HG03342 (cell line): ENCODE results near the gene ARHGAP31.

ENCODE experiments used
- ATAC-seq: cut with Tn5 transposase; IDR thresholded peaks from one replicate; pipeline ENCODE4 v1.9.1; 2021; ENCODE audit warnings: mild to moderate bottlenecking, moderate library complexity; ENCODE audit not compliant: unreplicated experiment

Gene ARHGAP31

GRCh38 chr3:119427669-119428068, 133.5 kb downstream of the ARHGAP31 start:
- ATAC-seq = no peak

GRCh38 chr3:119428538-119428937, 134.4 kb downstream of the ARHGAP31 start:
- ATAC-seq = no peak

GRCh38 chr3:119433613-119434325, 139.6 kb downstream of the ARHGAP31 start:
- no peak for ATAC-seq

GRCh38 chr3:119434703-119435102, 140.5 kb downstream of the ARHGAP31 start:
- no peak for ATAC-seq

DNA sequence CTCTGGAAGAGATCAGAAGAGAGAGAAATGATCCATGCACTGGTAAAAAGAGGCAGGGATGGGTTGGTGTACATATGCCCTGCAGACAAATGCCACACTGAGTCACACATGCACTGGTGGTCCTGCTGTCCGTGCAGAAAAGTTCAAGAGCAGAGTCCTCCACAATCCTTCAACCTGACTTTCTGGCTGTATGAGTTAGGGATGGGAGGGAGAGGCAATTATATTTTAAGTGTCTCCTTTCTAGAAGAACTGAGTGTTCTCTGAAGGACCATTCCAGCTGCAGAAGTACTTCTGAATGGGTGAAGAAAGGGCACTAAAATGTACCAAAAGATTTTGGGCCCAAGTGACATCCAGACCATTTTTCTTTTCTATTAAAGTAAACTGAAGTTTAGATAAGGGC, 142.8 kb downstream of the ARHGAP31 start:
- no peak for ATAC-seq

- ATAC-seq = no peak
Measured at GRCh38 chr3:119437691-119438258, 143.6 kb downstream of the ARHGAP31 start.

- no peak for ATAC-seq
Measured at GRCh38 chr3:119443179-119443578, 149.0 kb downstream of the ARHGAP31 start.

- no peak for ATAC-seq
Measured at GRCh38 chr3:119444590-119444989, 150.4 kb downstream of the ARHGAP31 start.

GRCh38 chr3:119453822-119454221, 159.6 kb downstream of the ARHGAP31 start:
- no peak for ATAC-seq

GRCh38 chr3:119456469-119456868, 162.3 kb downstream of the ARHGAP31 start:
- ATAC-seq = no peak

DNA sequence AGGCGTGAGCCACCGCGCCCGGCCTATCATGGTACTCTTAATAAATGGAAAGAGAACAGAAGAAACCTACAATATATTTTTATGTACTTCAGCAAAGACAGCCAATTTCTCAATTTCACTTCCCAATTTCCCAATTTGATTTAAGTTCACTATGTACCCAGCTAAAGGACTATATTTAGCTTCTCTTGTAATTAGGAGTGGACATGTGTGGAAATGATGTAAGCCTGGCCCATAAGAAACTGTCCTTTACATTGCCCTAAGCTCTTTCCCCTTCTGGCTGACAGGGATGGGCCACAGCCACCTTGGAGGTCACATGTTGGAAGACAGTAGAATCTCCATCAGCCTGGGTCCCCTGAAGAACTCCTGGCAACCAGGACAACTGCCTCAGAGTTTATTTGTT, 163.1 kb downstream of the ARHGAP31 start:
- ATAC-seq = no peak

DNA sequence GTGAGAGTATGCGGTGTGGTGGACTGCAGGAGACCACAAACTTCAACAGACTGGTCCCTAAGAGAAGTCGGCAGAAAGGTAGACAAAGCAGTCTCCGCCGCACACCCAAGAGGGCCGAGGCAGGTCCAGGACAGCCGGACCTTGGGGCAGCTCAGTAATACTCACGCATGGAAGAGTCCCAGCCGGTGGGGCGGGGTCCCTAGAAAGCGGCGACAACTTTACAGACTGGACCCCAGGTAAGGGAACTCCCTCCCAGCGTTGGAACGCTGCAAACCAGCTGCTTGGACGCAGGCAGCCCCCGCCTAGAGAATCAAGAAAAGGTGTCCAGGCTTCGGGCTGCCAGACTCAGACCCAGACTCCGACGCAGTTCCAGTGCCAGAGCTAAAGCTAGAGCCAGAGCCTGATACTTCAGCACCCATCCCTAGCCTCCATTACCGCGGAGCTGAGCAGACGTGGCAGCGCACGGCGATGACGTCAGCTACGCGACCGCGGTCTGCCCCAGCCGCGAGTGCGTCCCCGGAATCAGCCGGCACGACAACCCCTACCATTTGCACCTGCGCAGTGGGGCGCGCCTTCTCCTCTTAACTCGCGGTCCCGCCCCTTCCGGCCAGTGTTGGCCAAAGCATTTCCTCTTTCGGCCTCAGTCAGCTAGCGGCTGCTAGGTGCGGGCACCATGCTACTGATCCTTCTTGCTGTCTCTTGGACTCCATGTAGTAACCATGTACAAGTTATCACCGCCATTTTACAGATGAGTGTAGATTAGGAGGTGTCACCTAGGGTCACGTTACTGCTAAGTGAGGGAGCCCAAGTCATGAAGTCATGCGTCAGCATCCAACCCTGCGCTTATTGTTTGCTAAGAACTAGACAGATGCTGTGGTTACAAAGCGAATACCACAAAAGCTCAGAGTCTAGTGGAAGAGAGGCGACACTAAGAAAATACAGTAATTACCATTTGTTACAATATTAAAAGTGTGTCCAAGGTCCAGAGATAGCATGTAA, 169.3 kb downstream of the ARHGAP31 start, which contains the start of gene TMEM39A:
Gene TMEM39A, minus strand, starts transcription at position 445 of the 999 bp plus-strand sequence. CDS start 1,541 bp downstream, outside the sequence.
- peak; percentile 91 for ATAC-seq

- ATAC-seq = no peak
Measured at GRCh38 chr3:119468041-119468440, 173.9 kb downstream of the ARHGAP31 start.

DNA sequence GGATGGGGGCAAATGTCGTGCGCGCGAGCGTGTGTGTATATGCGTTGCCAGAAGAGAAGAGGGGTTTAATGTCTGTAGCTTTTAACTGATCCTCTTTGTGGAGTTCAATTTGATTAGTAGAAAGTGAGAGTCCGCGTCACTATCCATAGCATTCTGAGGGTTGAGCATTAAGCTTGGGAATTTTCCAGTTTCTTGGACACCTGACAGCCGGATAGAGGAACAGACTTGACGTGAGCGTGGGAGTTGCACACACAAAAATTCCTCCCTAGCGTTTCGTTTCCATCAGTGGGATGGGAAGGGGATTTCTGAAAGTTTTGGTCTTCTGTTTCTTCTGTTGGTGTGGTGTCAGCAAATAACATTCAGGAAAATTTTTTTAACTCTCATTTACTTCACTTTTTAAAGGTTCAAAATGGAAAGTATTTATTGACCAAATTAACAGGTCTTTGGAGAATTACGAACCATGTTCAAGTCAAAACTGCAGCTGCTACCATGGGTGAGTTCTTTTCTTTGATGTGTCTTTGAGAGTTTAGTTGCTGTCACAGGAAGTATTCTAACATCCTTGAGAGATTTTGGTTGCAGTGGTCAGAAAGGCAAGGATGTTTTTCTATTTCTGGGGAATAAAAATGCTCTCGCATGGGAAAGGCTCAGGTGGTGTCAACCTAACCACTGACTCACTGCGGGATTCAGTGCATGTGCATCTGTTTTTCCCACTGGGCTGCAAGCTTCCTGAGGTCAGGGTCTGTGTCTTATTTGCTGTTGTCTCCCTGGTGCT, 175.4 kb downstream of the ARHGAP31 start:
- no peak for ATAC-seq
